HEK293 (cell line): ENCODE results near the gene ZNF708.
"Not testable (repeated sequence)": the region's sequence is repeated elsewhere in the genome, so short reads cannot be mapped to it uniquely, and the experiment has no call there.

Experiments
- CTCF ChIA-PET: fragments of 350-600 bp; formaldehyde crosslinking; extraction: SDS; loops from one replicate; lab custom pipeline; 2021; ENCODE audit warnings: antibody characterized with exemption; lab: Yijun Ruan, JAX
- POLR2A ChIA-PET: fragments of 300-600 bp; formaldehyde crosslinking; extraction: SDS; loops from one replicate; lab custom pipeline; 2020; ENCODE audit warnings: antibody characterized with exemption, inconsistent platforms; lab: Yijun Ruan, JAX
- H3K27ac ChIP-seq: fragments of 200-500 bp; sonication (Bioruptor generic); 2 replicates; pipeline ENCODE4 v1.5.1; 2014; ENCODE audit warnings: low read depth, low read length, control low read depth, inconsistent platforms; ENCODE audit errors: extremely low read depth
- H3K36me3 ChIP-seq, 2 experiments: fragments of 200-500 bp in 1 of 2; sonication (Bioruptor generic) in 1 of 2; 1 replicate in 1 of 2; 2 replicates in 1 of 2; pipeline ENCODE4 v1.5.1; 2014 to 2017; ENCODE audit warnings: inconsistent platforms in 2 of 2, low read length in 2 of 2; ENCODE audit not compliant: control insufficient read depth in 2 of 2, insufficient read depth in 1 of 2
- H3K4me1 ChIP-seq: fragments of 200-500 bp; sonication (Bioruptor generic); 2 replicates; pipeline ENCODE4 v1.5.1; 2014; ENCODE audit warnings: mild to moderate bottlenecking, low read length, inconsistent platforms; ENCODE audit not compliant: control insufficient read depth, insufficient read depth
- H3K4me3 ChIP-seq: 2 replicates; pipeline ENCODE4 v1.5.1; 2011; ENCODE audit warnings: low read depth, mild to moderate bottlenecking, control low read depth, low read length, moderate library complexity
- H3K9me3 ChIP-seq: fragments of 200-500 bp; sonication (Bioruptor generic); 2 replicates; pipeline ENCODE4 v1.5.1; 2014; ENCODE audit warnings: low read depth, low read length, inconsistent platforms; ENCODE audit not compliant: control insufficient read depth, insufficient read depth
- AEBP2 ChIP-seq: fragments of 450-650 bp; formaldehyde crosslinking; IDR thresholded peaks from 2 replicates; pipeline ENCODE4 v1.5.1; 2016; ENCODE audit warnings: missing biosample characterization, missing genetic modification characterization, borderline replicate concordance
- HIC1 ChIP-seq: fragments of 450-650 bp; formaldehyde crosslinking; IDR thresholded peaks from 2 replicates; pipeline ENCODE4 v1.5.1; 2016; ENCODE audit warnings: missing biosample characterization, missing genetic modification characterization
- KLF1 ChIP-seq: fragments of 450-650 bp; formaldehyde crosslinking; IDR thresholded peaks from 2 replicates; pipeline ENCODE4 v1.5.1; 2016; ENCODE audit warnings: missing biosample characterization, missing genetic modification characterization
- REST ChIP-seq: fragments of 450-650 bp; formaldehyde crosslinking; IDR thresholded peaks from 2 replicates; pipeline ENCODE4 v1.5.1; 2016; ENCODE audit warnings: missing biosample characterization, missing genetic modification characterization
- SP3 ChIP-seq: fragments of 450-650 bp; formaldehyde crosslinking; IDR thresholded peaks from 2 replicates; pipeline ENCODE4 v1.5.1; 2016; ENCODE audit warnings: missing biosample characterization, missing genetic modification characterization
- YY2 ChIP-seq: fragments of 450-650 bp; formaldehyde crosslinking; IDR thresholded peaks from 2 replicates; pipeline ENCODE4 v1.5.1; 2016; ENCODE audit warnings: missing biosample characterization, missing genetic modification characterization
- ZBTB20 ChIP-seq: fragments of 450-650 bp; formaldehyde crosslinking; IDR thresholded peaks from 2 replicates; pipeline ENCODE4 v1.5.1; 2016; ENCODE audit warnings: missing biosample characterization, missing genetic modification characterization
- ZBTB21 ChIP-seq: fragments of 450-650 bp; formaldehyde crosslinking; IDR thresholded peaks from 2 replicates; pipeline ENCODE4 v1.5.1; 2017; ENCODE audit warnings: missing biosample characterization, missing genetic modification characterization
- ZBTB26 ChIP-seq: fragments of 450-650 bp; formaldehyde crosslinking; optimal IDR thresholded peaks from 2 replicates; pipeline ENCODE3; 2016; ENCODE audit warnings: missing biosample characterization, mild to moderate bottlenecking, missing genetic modification characterization
- ZFP3 ChIP-seq: fragments of 450-650 bp; formaldehyde crosslinking; IDR thresholded peaks from 2 replicates; pipeline ENCODE4 v1.5.1; 2016; ENCODE audit warnings: low read depth, missing biosample characterization, missing genetic modification characterization
- ZFP37 ChIP-seq: fragments of 450-650 bp; formaldehyde crosslinking; IDR thresholded peaks from 2 replicates; pipeline ENCODE4 v1.5.1; 2016; ENCODE audit warnings: missing biosample characterization, missing genetic modification characterization
- ZNF16 ChIP-seq: fragments of 450-650 bp; formaldehyde crosslinking; IDR thresholded peaks from 2 replicates; pipeline ENCODE4 v1.5.1; 2016; ENCODE audit warnings: low read depth, missing biosample characterization, missing genetic modification characterization
- ZNF202 ChIP-seq: fragments of 450-650 bp; formaldehyde crosslinking; IDR thresholded peaks from 2 replicates; pipeline ENCODE4 v1.5.1; 2016; ENCODE audit warnings: missing biosample characterization, missing genetic modification characterization, borderline replicate concordance
- ZNF248 ChIP-seq: fragments of 450-650 bp; formaldehyde crosslinking; IDR thresholded peaks from 2 replicates; pipeline ENCODE4 v1.5.1; 2017; ENCODE audit warnings: missing biosample characterization, missing genetic modification characterization
- ZNF335 ChIP-seq: fragments of 450-650 bp; formaldehyde crosslinking; conservative IDR thresholded peaks from 2 replicates; pipeline ENCODE4 v1.5.1; 2016; ENCODE audit warnings: missing biosample characterization, missing genetic modification characterization
- ZNF501 ChIP-seq: fragments of 450-650 bp; formaldehyde crosslinking; IDR thresholded peaks from 2 replicates; pipeline ENCODE4 v1.5.1; 2016; ENCODE audit warnings: missing biosample characterization, missing genetic modification characterization
- ZNF623 ChIP-seq: fragments of 450-650 bp; formaldehyde crosslinking; IDR thresholded peaks from 2 replicates; pipeline ENCODE4 v1.5.1; 2016; ENCODE audit warnings: missing biosample characterization, missing genetic modification characterization
- ZNF747 ChIP-seq: fragments of 450-650 bp; formaldehyde crosslinking; IDR thresholded peaks from 2 replicates; pipeline ENCODE4 v1.5.1; 2016; ENCODE audit warnings: missing biosample characterization, missing genetic modification characterization
- ZSCAN23 ChIP-seq: fragments of 450-650 bp; formaldehyde crosslinking; IDR thresholded peaks from 2 replicates; pipeline ENCODE4 v1.5.1; 2016; ENCODE audit warnings: missing biosample characterization, missing genetic modification characterization

Gene ZNF708

GRCh38 chr19:21293768-21294167 lies 35.4 kb downstream of the ZNF708 start:
- H3K36me3 ChIP-seq = peaks cover 11 to 27% of the 10 kb centered on the region in 2 experiments
- H3K4me3 ChIP-seq, H3K9me3 ChIP-seq, H3K27ac ChIP-seq, H3K4me1 ChIP-seq, CTCF ChIA-PET, POLR2A ChIA-PET: not testable (repeated sequence)

- no peak overlapping the region for H3K27ac ChIP-seq
- POLR2A ChIA-PET = no interaction called here
- H3K4me1 ChIP-seq = no peaks in the 10 kb centered on the region
- no peak overlapping the region for H3K4me3 ChIP-seq
- TF ChIP-seq YY2 (tag by site-specific recombination) (no peak), ZFP3 (no peak), SP3 (no peak), REST (tag by site-specific recombination) (no peak), HIC1 (tag by site-specific recombination) (no peak), ZBTB21 (tag by site-specific recombination) (no peak), ZNF501 (tag by site-specific recombination) (no peak), ZBTB26 (no peak), ZNF335 (tag by site-specific recombination) (no peak), ZNF623 (tag by site-specific recombination) (no peak)
- H3K9me3 ChIP-seq = no peaks in the 10 kb centered on the region
- CTCF ChIA-PET = no interaction called here
- no peaks in the 10 kb centered on the region for H3K36me3 ChIP-seq
Measured at GRCh38 chr19:21269813-21270212, 59.4 kb downstream of the ZNF708 start.

GRCh38 chr19:21264891-21265290 lies 64.3 kb downstream of the ZNF708 start:
- no peak overlapping the region for H3K4me3 ChIP-seq
- H3K36me3 ChIP-seq = no peaks in the 10 kb centered on the region
- no peaks in the 10 kb centered on the region for H3K9me3 ChIP-seq
- TF ChIP-seq ZNF747 (no peak), KLF1 (tag by site-specific recombination) (no peak), ZNF202 (tag by site-specific recombination) (no peak), ZBTB20 (tag by site-specific recombination) (no peak), ZNF16 (tag by site-specific recombination) (no peak), ZFP37 (tag by site-specific recombination) (no peak), AEBP2 (tag by site-specific recombination) (no peak), ZNF248 (no peak), ZSCAN23 (no peak)
- ChIA-PET CTCF (no interaction called here), POLR2A (no interaction called here)
- no peaks in the 10 kb centered on the region for H3K4me1 ChIP-seq
- H3K27ac ChIP-seq = no peak overlapping the region
